ENCODE results near the gene SDC3.

SDC3 gene

GRCh38 chr1:30927448-30927847 is 18.9 kb upstream of the SDC3 start:
- DNase-seq: no peak

GRCh38 chr1:30923597-30923996 is 15.0 kb upstream of the SDC3 start:
- DNase-seq: no peak

- DNase-seq: no peak
These were observed 12.3 kb upstream of the SDC3 start for GRCh38 chr1:30920827-30921226.

- DNase-seq: no peak
These were observed 10.7 kb upstream of the SDC3 start for GRCh38 chr1:30919025-30919881.

- DNase-seq: no peak
These were observed 7.7 kb upstream of the SDC3 start for GRCh38 chr1:30916296-30916695.

GRCh38 chr1:30915491-30916230 is 7.1 kb upstream of the SDC3 start:
- no peak for DNase-seq

- DNase-seq: no peak
These were observed 6.4 kb upstream of the SDC3 start for GRCh38 chr1:30914931-30915330.

GRCh38 chr1:30914587-30914922 is 6.0 kb upstream of the SDC3 start:
- DNase-seq: no peak

- DNase-seq: no peak
These were observed 4.5 kb upstream of the SDC3 start for GRCh38 chr1:30912913-30913652.

- no peak for DNase-seq
These were observed 3.7 kb upstream of the SDC3 start for GRCh38 chr1:30912224-30912623.

GRCh38 chr1:30911059-30911954 is 2.7 kb upstream of the SDC3 start:
- DNase-seq: peak; percentile 23 to 28

GRCh38 chr1:30909365-30910068 is 959 bp upstream of the SDC3 start:
- no peak for DNase-seq

GRCh38 chr1:30908316-30908695 is 252 bp downstream of the SDC3 start:
- no peak for DNase-seq

GRCh38 chr1:30907481-30908315 is 860 bp downstream of the SDC3 start:
- DNase-seq: no peak

GRCh38 chr1:30906631-30907441 is 1.7 kb downstream of the SDC3 start:
- DNase-seq: no peak

GRCh38 chr1:30905916-30906620 is 2.5 kb downstream of the SDC3 start:
- DNase-seq: no peak

- DNase-seq: no peak
These were observed 3.2 kb downstream of the SDC3 start for GRCh38 chr1:30905403-30905802.

- no peak for DNase-seq
These were observed 3.6 kb downstream of the SDC3 start for GRCh38 chr1:30904962-30905335.

- DNase-seq: no peak
These were observed 4.2 kb downstream of the SDC3 start for GRCh38 chr1:30904191-30904961.

Measured in activated CD4-positive, alpha-beta T cell treated with anti-CD3 and anti-CD28 coated beads, Interleukin-2, amount 50 U/mL, for 4 hours (primary cell).